NCI-H524 (cell line): ENCODE results near the gene ARHGAP8.
"Not testable (repeated sequence)": the region's sequence is repeated elsewhere in the genome, so short reads cannot be mapped to it uniquely, and the experiment has no call there.

ENCODE experiments used
- DNase-seq, 2 experiments: peaks; one replicate each; lab custom pipeline; 2025; lab: John Stamatoyannopoulos, UW

Gene ARHGAP8

GRCh38 chr22:44773082-44773481, 20.7 kb downstream of the ARHGAP8 start:
- no peak for DNase-seq

- no peak for DNase-seq
Measured at GRCh38 chr22:44775862-44776261, 23.5 kb downstream of the ARHGAP8 start.

GRCh38 chr22:44776605-44777363, 24.4 kb downstream of the ARHGAP8 start:
- no peak for DNase-seq

GRCh38 chr22:44777364-44777755, 25.0 kb downstream of the ARHGAP8 start:
- no peak for DNase-seq

- no peak for DNase-seq
Measured at GRCh38 chr22:44780876-44781449, 28.6 kb downstream of the ARHGAP8 start.

GRCh38 chr22:44782363-44782963, 30.1 kb downstream of the ARHGAP8 start:
- DNase-seq = peak in 1 of 2 experiments; percentile 22

GRCh38 chr22:44783091-44783490, 30.7 kb downstream of the ARHGAP8 start:
- no peak for DNase-seq

GRCh38 chr22:44783581-44783980, 31.2 kb downstream of the ARHGAP8 start:
- DNase-seq = no peak

- DNase-seq = no peak
Measured at GRCh38 chr22:44786136-44786535, 33.8 kb downstream of the ARHGAP8 start.

GRCh38 chr22:44786610-44787009, 34.2 kb downstream of the ARHGAP8 start:
- DNase-seq = no peak

GRCh38 chr22:44787832-44788231, 35.5 kb downstream of the ARHGAP8 start:
- DNase-seq = no peak

- DNase-seq = no peak
Measured at GRCh38 chr22:44793106-44793505, 40.7 kb downstream of the ARHGAP8 start.

- DNase-seq = no peak
Measured at GRCh38 chr22:44793506-44794172, 41.3 kb downstream of the ARHGAP8 start.

GRCh38 chr22:44795701-44796630, 43.6 kb downstream of the ARHGAP8 start:
- no peak for DNase-seq

GRCh38 chr22:44797181-44797725, 44.9 kb downstream of the ARHGAP8 start:
- DNase-seq = no peak

- DNase-seq = no peak
Measured at GRCh38 chr22:44799077-44799945, 46.9 kb downstream of the ARHGAP8 start.

- DNase-seq = not testable (repeated sequence)
Measured at GRCh38 chr22:44799946-44800634, 47.7 kb downstream of the ARHGAP8 start.

- no peak for DNase-seq
Measured at GRCh38 chr22:44801476-44801875, 49.1 kb downstream of the ARHGAP8 start.

- no peak for DNase-seq
Measured at GRCh38 chr22:44802071-44802700, 49.8 kb downstream of the ARHGAP8 start.
